Ishikawa (cell line): ENCODE data around the gene ZNF26.

Source experiments
- CEBPB ChIP-seq: IDR thresholded peaks from 2 replicates; pipeline ENCODE4 v1.6.1; 2012
- CREB1 ChIP-seq: IDR thresholded peaks from 2 replicates; pipeline ENCODE4 v1.6.1; 2012; ENCODE audit warnings: low read depth
- EGR1 ChIP-seq: IDR thresholded peaks from 2 replicates; pipeline ENCODE4 v1.6.1; 2012
- EP300 ChIP-seq: IDR thresholded peaks from 2 replicates; pipeline ENCODE4 v1.6.1; 2012; ENCODE audit warnings: borderline replicate concordance
- FOXM1 ChIP-seq: IDR thresholded peaks from 2 replicates; pipeline ENCODE4 v1.6.1; 2012; ENCODE audit warnings: low read depth, borderline replicate concordance
- MAX ChIP-seq: IDR thresholded peaks from 2 replicates; pipeline ENCODE4 v1.6.1; 2012
- NFIC ChIP-seq: IDR thresholded peaks from 2 replicates; pipeline ENCODE4 v1.6.1; 2012
- RAD21 ChIP-seq: IDR thresholded peaks from 2 replicates; pipeline ENCODE4 v1.6.1; 2012; ENCODE audit warnings: low read depth
- REST ChIP-seq: IDR thresholded peaks from 2 replicates; pipeline ENCODE4 v1.6.1; 2012; ENCODE audit warnings: low read depth, mild to moderate bottlenecking
- TAF1 ChIP-seq: IDR thresholded peaks from 2 replicates; pipeline ENCODE4 v1.6.1; 2012; ENCODE audit warnings: low read depth, mild to moderate bottlenecking
- TCF12 ChIP-seq: IDR thresholded peaks from 2 replicates; pipeline ENCODE4 v1.6.1; 2012; ENCODE audit warnings: low read depth
- TEAD4 ChIP-seq: IDR thresholded peaks from 2 replicates; pipeline ENCODE4 v1.6.1; 2012
- USF1 ChIP-seq: IDR thresholded peaks from 2 replicates; pipeline ENCODE4 v1.6.1; 2012
- YY1 ChIP-seq: IDR thresholded peaks from 2 replicates; pipeline ENCODE4 v1.6.1; 2012; ENCODE audit warnings: low read depth
- ZBTB7A ChIP-seq: IDR thresholded peaks from 2 replicates; pipeline ENCODE4 v1.6.1; 2012; ENCODE audit warnings: low read depth

The ZNF26 gene

GRCh38 chr12:132956011-132956788 is 30.0 kb upstream of the ZNF26 start, which contains the start of gene ZNF605:
Gene ZNF605, minus strand, starts transcription at chr12:132956306. Its CDS starts 10,671 bp downstream, at chr12:132945635.
- TF ChIP-seq TCF12 (peak; percentile 69), YY1 (peak; percentile 65; the same call in 1 of the 2 replicates), USF1 (no peak), EGR1 (no peak), FOXM1 (no peak), CREB1 (no peak), RAD21 (no peak), ZBTB7A (no peak), CEBPB (no peak), TEAD4 (no peak), EP300 (no peak), TAF1 (peak; percentile 56; the same call in 1 of the 2 replicates), REST (no peak), MAX (peak; percentile 26; the same call in 1 of the 2 replicates), NFIC (no peak)

- TF ChIP-seq RAD21, result peak; percentile 2; the same call in 1 of the 2 replicates
These were observed 22.2 kb upstream of the ZNF26 start for GRCh38 chr12:132963947-132964346.

GRCh38 chr12:132965796-132966195 is 20.4 kb upstream of the ZNF26 start:
- TF ChIP-seq REST (no peak), EP300 (no peak), RAD21 (no peak), TEAD4 (no peak), TCF12 (no peak)

- TF ChIP-seq YY1 (no peak), CREB1 (no peak), CEBPB (no peak)
These were observed 19.3 kb upstream of the ZNF26 start for GRCh38 chr12:132966676-132967415.

GRCh38 chr12:132967736-132968135 is 18.4 kb upstream of the ZNF26 start:
- TF ChIP-seq TEAD4 (no peak), NFIC (no peak), TAF1 (no peak), EGR1 (no peak), TCF12 (no peak), REST (no peak), YY1 (no peak), CREB1 (no peak)
